Esophagus squamous epithelium (tissue), 4 donors: ENCODE results near the gene MORC3.
A peak's percentile ranks its signal among the peaks of the same experiment; 100 is the strongest.

Experiments used
- POLR2A ChIP-seq, 4 donors: fragments of 450-650 bp; IDR thresholded peaks; one replicate each; pipeline ENCODE4 v1.6.1; 2017; ENCODE audit warnings: antibody characterized with exemption in 4 of 4, mild to moderate bottlenecking in 4 of 4, moderate library complexity in 3 of 4
- TF ChIP-seq, protein P1 (sequence below), 6 experiments: fragments of 450-650 bp in 4 of 6; fragments of 200-600 bp in 2 of 6; sonication (generic) in 2 of 6; IDR thresholded peaks; one replicate each; pipeline ENCODE4 v1.5.1; 2016 to 2019; ENCODE audit warnings: antibody characterized with exemption in 6 of 6, mild to moderate bottlenecking in 4 of 6, moderate library complexity in 4 of 6

GRCh38 chr21:36422279-36423098 lies 102.5 kb downstream of the MORC3 start:
- TF ChIP-seq, protein P1, sequence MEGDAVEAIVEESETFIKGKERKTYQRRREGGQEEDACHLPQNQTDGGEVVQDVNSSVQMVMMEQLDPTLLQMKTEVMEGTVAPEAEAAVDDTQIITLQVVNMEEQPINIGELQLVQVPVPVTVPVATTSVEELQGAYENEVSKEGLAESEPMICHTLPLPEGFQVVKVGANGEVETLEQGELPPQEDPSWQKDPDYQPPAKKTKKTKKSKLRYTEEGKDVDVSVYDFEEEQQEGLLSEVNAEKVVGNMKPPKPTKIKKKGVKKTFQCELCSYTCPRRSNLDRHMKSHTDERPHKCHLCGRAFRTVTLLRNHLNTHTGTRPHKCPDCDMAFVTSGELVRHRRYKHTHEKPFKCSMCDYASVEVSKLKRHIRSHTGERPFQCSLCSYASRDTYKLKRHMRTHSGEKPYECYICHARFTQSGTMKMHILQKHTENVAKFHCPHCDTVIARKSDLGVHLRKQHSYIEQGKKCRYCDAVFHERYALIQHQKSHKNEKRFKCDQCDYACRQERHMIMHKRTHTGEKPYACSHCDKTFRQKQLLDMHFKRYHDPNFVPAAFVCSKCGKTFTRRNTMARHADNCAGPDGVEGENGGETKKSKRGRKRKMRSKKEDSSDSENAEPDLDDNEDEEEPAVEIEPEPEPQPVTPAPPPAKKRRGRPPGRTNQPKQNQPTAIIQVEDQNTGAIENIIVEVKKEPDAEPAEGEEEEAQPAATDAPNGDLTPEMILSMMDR (IDR thresholded peaks at IDR 0.05), result peak; percentile 50 to 83 (median 70)
- TF ChIP-seq POLR2A (IDR thresholded peaks at IDR 0.05), result no peak
